Mesendoderm (in vitro differentiated cells): ENCODE measurements around the gene PHPT1.
A peak's percentile ranks its signal among the peaks of the same experiment; 100 is the strongest.
"Not testable (repeated sequence)": the region's sequence is repeated elsewhere in the genome, so short reads cannot be mapped to it uniquely, and the experiment has no call there.

Source experiments
- DNase-seq: peaks from one replicate; pipeline ENCODE4 v3.0.0; 2013
- H2AK5ac ChIP-seq: 2 replicates; pipeline ENCODE4 v1.6.1; 2013; ENCODE audit warnings: low read length, inconsistent platforms
- H2BK120ac ChIP-seq: 2 replicates; pipeline ENCODE4 v1.6.1; 2013; ENCODE audit warnings: low read depth, mild to moderate bottlenecking, low read length, moderate library complexity, mixed read lengths
- H2BK15ac ChIP-seq: replicated peaks from 2 replicates; pipeline ENCODE4 v1.6.1; 2013; ENCODE audit warnings: low read depth, mild to moderate bottlenecking, moderate library complexity
- H2BK5ac ChIP-seq: 2 replicates; pipeline ENCODE4 v1.6.1; 2013; ENCODE audit warnings: low read length, inconsistent platforms
- H3K18ac ChIP-seq: 2 replicates; pipeline ENCODE4 v1.6.1; 2013; ENCODE audit warnings: mild to moderate bottlenecking, low read length, mixed read lengths
- H3K23ac ChIP-seq: one replicate; pipeline ENCODE4 v1.6.1; 2013; ENCODE audit warnings: low read length
- H3K27ac ChIP-seq: 2 replicates; pipeline ENCODE4 v1.5.1; 2013; ENCODE audit warnings: low read depth, mild to moderate bottlenecking, inconsistent platforms, low read length, moderate library complexity
- H3K27me3 ChIP-seq: 2 replicates; pipeline ENCODE4 v1.6.1; 2013; ENCODE audit warnings: low read length, control low read depth, mild to moderate bottlenecking, inconsistent platforms; ENCODE audit not compliant: insufficient read depth, poor library complexity
- H3K36me3 ChIP-seq: 2 replicates; pipeline ENCODE4 v1.6.1; 2013; ENCODE audit warnings: low read length, inconsistent platforms; ENCODE audit not compliant: control insufficient read depth, insufficient read depth
- H3K4ac ChIP-seq: one replicate; pipeline ENCODE4 v1.6.1; 2013; ENCODE audit warnings: low read depth, mild to moderate bottlenecking, low read length, moderate library complexity
- H3K4me1 ChIP-seq: 2 replicates; pipeline ENCODE4 v1.6.1; 2013; ENCODE audit warnings: low read depth, low read length, inconsistent platforms; ENCODE audit not compliant: control insufficient read depth
- H3K4me2 ChIP-seq: 2 replicates; pipeline ENCODE4 v1.6.1; 2013; ENCODE audit warnings: low read length
- H3K4me3 ChIP-seq: 2 replicates; pipeline ENCODE4 v1.5.1; 2013; ENCODE audit warnings: mild to moderate bottlenecking, low read length
- H3K56ac ChIP-seq: one replicate; pipeline ENCODE4 v1.6.1; 2013; ENCODE audit warnings: low read length
- H3K79me1 ChIP-seq: 2 replicates; pipeline ENCODE4 v1.6.1; 2013; ENCODE audit warnings: low read length, inconsistent platforms
- H3K79me2 ChIP-seq: 2 replicates; pipeline ENCODE4 v1.6.1; 2013; ENCODE audit warnings: mild to moderate bottlenecking, low read length; ENCODE audit not compliant: control insufficient read depth, insufficient read depth
- H3K9ac ChIP-seq: 2 replicates; pipeline ENCODE4 v1.6.1; 2013; ENCODE audit warnings: low read length, inconsistent platforms
- H4K5ac ChIP-seq: one replicate; pipeline ENCODE4 v1.6.1; 2013; ENCODE audit warnings: low read length
- H4K8ac ChIP-seq: one replicate; pipeline ENCODE4 v1.6.1; 2013; ENCODE audit warnings: low read depth, mild to moderate bottlenecking, control low read depth, low read length, moderate library complexity
- WGBS: extraction: QIAGEN DNeasy Blood & Tissue Kit; methylation state at CpG from one replicate; pipeline ENCODE4 v1.1.7; 2013; ENCODE audit warnings: low lambda C conversion rate, missing lambda C conversion rate; ENCODE audit not compliant: insufficient coverage; ENCODE audit errors: extremely low coverage; 5-methylcytosine and 5-hydroxymethylcytosine counted together

The PHPT1 gene

DNA sequence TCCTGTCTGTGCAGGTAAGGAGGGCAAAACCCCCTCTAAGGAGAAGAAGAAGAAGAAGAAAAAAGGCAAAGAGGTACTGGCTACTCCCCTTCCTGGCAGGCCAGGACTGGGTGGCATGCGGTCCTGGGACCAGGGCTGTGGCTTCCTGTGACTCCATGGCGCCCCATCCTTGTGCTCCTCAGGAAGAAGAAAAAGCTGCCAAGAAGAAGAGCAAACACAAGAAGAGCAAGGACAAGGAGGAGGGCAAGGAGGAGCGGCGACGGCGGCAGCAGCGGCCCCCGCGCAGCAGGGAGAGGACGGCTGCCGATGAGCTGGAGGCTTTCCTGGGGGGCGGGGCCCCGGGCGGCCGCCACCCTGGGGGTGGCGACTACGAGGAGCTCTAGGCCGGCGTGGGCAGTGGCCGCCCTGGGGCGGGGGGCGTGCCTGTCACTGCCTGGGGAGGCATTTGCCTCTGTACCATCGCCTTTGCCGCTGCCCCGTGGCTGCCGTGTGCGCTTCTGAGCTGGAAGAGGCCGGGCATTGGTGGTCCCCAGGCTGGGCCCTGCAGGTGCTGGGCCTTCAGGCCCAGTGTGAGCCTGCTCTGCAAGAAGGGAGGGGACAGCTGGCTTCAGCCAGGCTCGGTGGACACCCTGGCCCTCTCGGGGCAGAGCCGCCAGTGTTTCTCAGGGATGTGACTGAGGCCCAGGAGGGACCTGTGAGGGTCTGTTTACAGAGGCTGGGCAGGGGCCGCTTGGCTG is 8.9 kb upstream of the PHPT1 start:
- H3K4ac ChIP-seq: no peak overlapping the region
- H2BK5ac ChIP-seq: no peak overlapping the region
- H3K27ac ChIP-seq: peak overlapping the region; percentile 9
- H4K8ac ChIP-seq: no peak overlapping the region
- DNase-seq: no peak
- H3K23ac ChIP-seq: no peak overlapping the region
- H3K56ac ChIP-seq: no peak overlapping the region
- no peak overlapping the region for H3K4me3 ChIP-seq
- no peak overlapping the region for H2BK120ac ChIP-seq
- no peaks in the 10 kb centered on the region for H3K36me3 ChIP-seq
- H2AK5ac ChIP-seq: no peak overlapping the region
- H3K4me2 ChIP-seq: no peak overlapping the region
- no peaks in the 10 kb centered on the region for H3K79me2 ChIP-seq
- H3K9ac ChIP-seq: no peak overlapping the region
- no peak overlapping the region for H3K18ac ChIP-seq
- H3K4me1 ChIP-seq: no peaks in the 10 kb centered on the region
- H3K79me1 ChIP-seq: no peaks in the 10 kb centered on the region
- WGBS: no CpG with 5 or more reads among the region's 32 CpGs
- no peak overlapping the region for H4K5ac ChIP-seq
- no peak overlapping the region for H2BK15ac ChIP-seq
- no peaks in the 10 kb centered on the region for H3K27me3 ChIP-seq

DNA sequence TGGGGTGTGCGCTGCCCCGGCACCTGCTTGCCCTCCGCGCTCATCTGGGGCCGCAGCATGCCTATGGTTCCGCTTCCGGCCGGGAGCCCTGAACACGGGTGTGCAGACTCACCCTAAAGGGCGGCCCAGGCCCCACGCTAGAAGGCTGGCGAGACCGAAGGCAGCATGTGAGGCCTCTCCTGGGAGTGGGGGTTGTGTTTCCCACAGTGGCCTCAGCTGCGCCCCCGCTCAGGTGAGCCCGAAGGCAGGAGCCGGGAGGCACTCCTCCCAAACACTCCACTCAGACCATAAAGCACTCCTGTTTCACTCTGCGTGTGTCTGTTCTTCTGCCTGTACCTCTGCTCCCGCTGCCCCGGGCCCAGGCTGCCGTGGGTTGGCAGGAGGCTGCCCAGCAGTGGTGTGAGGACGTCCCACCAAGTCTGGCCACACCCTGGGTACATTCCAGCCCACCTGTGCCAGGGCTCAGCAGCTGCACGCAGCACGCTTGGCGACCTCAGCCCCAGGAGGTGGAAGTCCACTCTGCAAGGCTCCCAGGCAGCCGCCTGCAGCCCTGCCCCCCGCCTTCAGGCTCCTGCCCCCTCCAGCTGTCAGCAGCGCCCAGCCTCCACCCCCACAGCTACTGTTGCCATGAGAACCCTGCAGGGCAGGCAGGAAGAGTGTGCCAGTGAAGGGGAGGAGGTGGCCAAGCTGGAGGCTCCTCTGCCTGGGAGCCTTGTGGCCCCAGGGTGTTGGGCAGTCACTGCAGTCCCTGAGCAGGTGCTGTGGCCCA is 8.1 kb upstream of the PHPT1 start:
- no peaks in the 10 kb centered on the region for H3K79me2 ChIP-seq
- no peak overlapping the region for H2BK15ac ChIP-seq
- no peak overlapping the region for H2AK5ac ChIP-seq
- no peak overlapping the region for H3K4ac ChIP-seq
- no peak overlapping the region for H4K8ac ChIP-seq
- no peak overlapping the region for H3K23ac ChIP-seq
- H3K9ac ChIP-seq: no peak overlapping the region
- no peak overlapping the region for H3K4me2 ChIP-seq
- no peak overlapping the region for H3K18ac ChIP-seq
- H3K27me3 ChIP-seq: no peaks in the 10 kb centered on the region
- H3K4me3 ChIP-seq: no peak overlapping the region
- no peaks in the 10 kb centered on the region for H3K79me1 ChIP-seq
- H3K4me1 ChIP-seq: no peaks in the 10 kb centered on the region
- H3K27ac ChIP-seq: no peak overlapping the region
- no peak overlapping the region for H2BK120ac ChIP-seq
- H4K5ac ChIP-seq: no peak overlapping the region
- H3K36me3 ChIP-seq: no peaks in the 10 kb centered on the region
- WGBS: no CpG with 5 or more reads among the region's 28 CpGs
- peak; percentile 59 for DNase-seq
- no peak overlapping the region for H3K56ac ChIP-seq
- H2BK5ac ChIP-seq: no peak overlapping the region

DNA sequence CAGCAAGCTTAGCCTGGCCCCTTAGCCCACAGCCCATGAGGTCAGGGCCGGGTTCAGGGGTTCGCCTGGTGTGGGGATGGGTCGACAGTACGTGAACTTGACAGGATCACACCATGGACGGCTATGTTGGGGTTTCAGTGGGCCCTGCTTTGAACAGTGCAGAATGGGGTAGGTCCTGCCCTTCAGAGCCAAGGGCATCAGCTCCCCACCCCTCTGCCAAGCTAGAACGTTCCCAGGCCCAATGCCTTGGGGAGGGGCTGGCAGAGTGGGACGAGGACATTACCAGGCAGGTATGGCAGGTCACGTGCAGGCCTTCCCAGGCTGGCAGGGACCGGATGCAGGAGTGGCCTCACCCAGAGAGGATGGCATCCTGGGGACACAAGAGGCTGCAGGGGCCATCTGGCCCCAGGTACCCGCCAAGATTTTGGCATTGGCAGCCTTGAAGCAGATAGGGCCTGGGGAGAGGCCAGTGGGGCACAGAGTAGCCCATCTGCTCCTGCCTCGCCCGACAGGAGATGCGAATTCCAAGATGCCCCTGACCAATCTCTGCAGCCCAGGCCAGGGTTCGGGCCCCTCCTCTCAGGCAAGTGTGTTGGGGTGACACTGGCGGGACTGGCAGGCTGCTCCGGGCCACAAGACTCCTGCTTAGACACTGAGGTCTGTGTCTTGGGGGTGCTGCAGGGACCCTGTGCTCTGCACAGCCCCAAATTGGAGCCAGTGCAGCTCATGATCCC is 7.4 kb upstream of the PHPT1 start:
- not testable (repeated sequence) for H3K56ac ChIP-seq, H3K79me2 ChIP-seq, H2BK15ac ChIP-seq, H3K4me1 ChIP-seq, H3K4ac ChIP-seq, H2BK5ac ChIP-seq, H3K4me2 ChIP-seq, H3K79me1 ChIP-seq, H4K5ac ChIP-seq, H3K36me3 ChIP-seq, DNase-seq, H2BK120ac ChIP-seq, H3K23ac ChIP-seq, H3K9ac ChIP-seq, H3K18ac ChIP-seq, H3K4me3 ChIP-seq, H4K8ac ChIP-seq, H3K27me3 ChIP-seq, H2AK5ac ChIP-seq, H3K27ac ChIP-seq
- WGBS: no CpG with 5 or more reads among the region's 16 CpGs

DNA sequence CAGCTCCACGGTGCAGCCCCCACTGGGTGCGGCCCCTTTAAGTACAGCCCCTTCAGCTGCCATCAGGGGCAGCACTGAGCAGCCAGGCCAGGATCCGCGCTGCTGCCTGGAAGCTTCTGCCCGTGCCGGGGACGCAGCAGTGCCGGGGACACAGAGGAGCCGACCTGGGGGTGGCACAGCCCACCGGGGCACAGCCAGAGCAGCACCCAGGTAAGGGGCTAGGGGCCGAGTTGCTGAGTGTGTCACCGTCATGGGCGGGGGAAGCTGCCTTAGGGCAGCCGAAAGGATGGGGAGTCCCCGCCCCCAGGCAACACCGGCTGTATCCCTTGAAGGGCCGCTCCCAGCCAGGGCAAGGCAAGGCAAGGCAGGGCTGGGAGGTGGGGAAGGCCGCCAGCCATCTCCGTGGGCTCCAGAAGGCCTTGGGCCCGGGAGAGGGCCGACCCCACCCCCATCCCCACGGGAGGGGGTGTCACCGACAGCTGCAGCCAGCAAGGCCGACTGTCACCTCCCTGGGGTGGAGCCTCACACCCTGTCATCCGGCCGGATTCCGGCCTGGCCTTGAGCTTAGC is 6.7 kb upstream of the PHPT1 start, which contains the start of gene AJM1:
TSS of gene AJM1 (plus strand) at position 99 of the 569 bp plus-strand sequence. CDS start 1,937 bp downstream, outside the sequence.
- H3K18ac ChIP-seq, H4K5ac ChIP-seq, H2BK120ac ChIP-seq, H3K27me3 ChIP-seq, H3K4me1 ChIP-seq, H2BK5ac ChIP-seq, H2AK5ac ChIP-seq, H3K4ac ChIP-seq, H3K79me2 ChIP-seq, H3K4me3 ChIP-seq, H3K27ac ChIP-seq, H4K8ac ChIP-seq, H3K36me3 ChIP-seq, H2BK15ac ChIP-seq, H3K79me1 ChIP-seq, H3K23ac ChIP-seq: not testable (repeated sequence)
- Histone ChIP-seq H3K4me2 (peak within 1 kb of the TSS; percentile 57), H3K56ac (peak within 1 kb of the TSS; percentile 67), H3K9ac (peak within 1 kb of the TSS; percentile 48)
- whole genome bisulfite sequencing: no CpG with 5 or more reads among the region's 27 CpGs
- DNase-seq: peak; percentile 82

DNA sequence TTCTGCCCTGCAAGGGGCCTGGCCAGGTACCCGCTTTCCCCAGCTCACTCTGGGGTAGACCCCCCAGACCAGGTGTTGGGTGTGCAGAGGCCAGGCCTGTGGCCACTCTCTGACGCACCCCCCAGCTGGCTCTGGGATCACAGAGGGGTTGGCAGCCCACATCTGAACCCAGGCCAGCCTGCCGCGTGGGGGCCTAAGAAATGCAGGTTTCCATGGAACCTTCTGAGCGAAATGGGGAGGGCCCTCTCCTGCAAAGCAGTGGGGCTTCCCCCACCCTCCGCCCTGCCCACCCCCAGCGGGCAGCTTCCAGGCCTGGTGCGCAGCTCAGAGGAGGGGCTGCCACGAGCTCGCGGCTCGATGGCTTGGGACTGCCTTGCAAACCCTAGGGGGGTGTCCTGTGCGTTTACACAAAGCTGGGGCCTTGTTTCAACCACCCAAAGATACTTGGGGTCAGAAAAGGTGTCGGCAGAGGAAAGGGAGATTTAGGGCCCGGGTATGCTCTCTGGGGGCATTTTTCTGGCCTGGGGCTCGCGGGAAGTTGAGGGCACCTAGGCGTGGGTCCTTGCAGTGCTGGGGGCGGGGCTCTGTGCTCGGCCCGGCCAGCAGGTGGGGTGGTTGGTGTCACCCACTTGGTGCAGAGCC is 5.9 kb upstream of the PHPT1 start:
- not testable (repeated sequence) for H3K27ac ChIP-seq, H4K8ac ChIP-seq, H3K36me3 ChIP-seq, DNase-seq, H3K23ac ChIP-seq, H3K18ac ChIP-seq, H3K4me2 ChIP-seq, H3K4me3 ChIP-seq, H3K79me2 ChIP-seq, H4K5ac ChIP-seq, H2BK15ac ChIP-seq, H3K79me1 ChIP-seq, H3K4me1 ChIP-seq, H2AK5ac ChIP-seq, H3K27me3 ChIP-seq, H3K9ac ChIP-seq, H3K56ac ChIP-seq, H3K4ac ChIP-seq, H2BK5ac ChIP-seq, H2BK120ac ChIP-seq
- no CpG with 5 or more reads among the region's 21 CpGs for WGBS
